H1 (cell line): Measurements from ENCODE around the gene BNC1. TPM values are rescaled to one million over a fixed set of nuclear protein-coding genes. Genes with fewer than 3 reads are reported as not detected.

Experiments
- GABPA ChIP-seq: IDR thresholded peaks from 2 replicates; pipeline ENCODE4 v1.6.1; 2011; ENCODE audit warnings: mild to moderate bottlenecking, low read length, moderate library complexity, borderline replicate concordance; ENCODE audit not compliant: insufficient read depth
- KDM1A ChIP-seq: fragments of 200-600, 300-600 bp; sonication (generic); IDR thresholded peaks from 2 replicates; pipeline ENCODE4 v1.7.1; 2016; ENCODE audit warnings: mild to moderate bottlenecking, low read length, borderline replicate concordance
- PHF8 ChIP-seq: fragments of 200-600 bp; sonication (generic); conservative IDR thresholded peaks from 2 replicates; pipeline ENCODE4 v1.7.1; 2012; ENCODE audit warnings: low read depth, mild to moderate bottlenecking, inconsistent platforms, low read length, moderate library complexity
- POLR2AphosphoS5 ChIP-seq: IDR thresholded peaks from 2 replicates; pipeline ENCODE4 v1.6.1; 2011; ENCODE audit warnings: low read depth, low read length
- RAD21 ChIP-seq, 2 experiments: IDR thresholded peaks in 1 of 2; conservative IDR thresholded peaks in 1 of 2; 2 replicates each; pipeline ENCODE4 v1.6.1; 2011; ENCODE audit warnings: low read depth in 2 of 2, low read length in 2 of 2, improper control_type of control experiment in 1 of 2, inconsistent platforms in 1 of 2, mild to moderate bottlenecking in 1 of 2, moderate library complexity in 1 of 2
- SUZ12 ChIP-seq: fragments of 200-600 bp; sonication (generic); IDR thresholded peaks from 2 replicates; pipeline ENCODE4 v1.6.1; 2012; ENCODE audit warnings: mild to moderate bottlenecking, inconsistent platforms, low read length, moderate library complexity, mixed read lengths
- TBP ChIP-seq: IDR thresholded peaks from 2 replicates; pipeline ENCODE4 v1.6.1; 2011; ENCODE audit warnings: low read depth, low read length, improper control_type of control experiment
- polyA plus RNA-seq, 7 experiments: library from polyadenylated mRNA; depleted of rRNA in 3 of 7; stranded (reverse) in 5 of 7; unstranded in 2 of 7; fragments of >200 nt in 5 of 7; fragments of 200-250 nt in 2 of 7; gene quantifications; 1 replicate in 5 of 7; 2 replicates in 1 of 7; 4 replicates in 1 of 7; pipeline versions ENCODE4 v1.2.1 to v1.2.3, GENCODE V29; 2011 to 2013; ENCODE audit warnings: missing spikeins in 2 of 7, mixed read lengths in 2 of 7
- total RNA-seq: library from RNA; stranded (reverse); fragmentation: NEBNext Ultra II Directional; extraction: Animal tissue kit (Norgen Biotek cat#: 25700); gene quantifications from 2 replicates; pipeline ENCODE4 v1.2.1, GENCODE V29; 2021

BNC1 gene
- total and polyA plus RNA-seq, 2 of the 8 experiments (the other 6 are each of a cell fraction or from before 2014, with no cell fraction given) = 0.99 to 2.1 TPM

- TF ChIP-seq SUZ12 (no peak), KDM1A (no peak), TBP (no peak), RAD21 (IDR thresholded peaks at IDR 0.05 in 1 of 2, conservative IDR thresholded peaks at IDR 0.05 in 1 of 2; ENCODE audit: low read depth in 2 of 2, low read length in 2 of 2) (no peak), PHF8 (no peak), GABPA (no peak), POLR2AphosphoS5 (no peak)
Measured at GRCh38 chr15:83249030-83249343, 35.5 kb downstream of the BNC1 start (continued).
